ENCODE results near the gene TMEM37. TPM values are rescaled to one million over a fixed set of nuclear protein-coding genes. Genes with fewer than 3 reads are reported as not detected.

Gene TMEM37
- total RNA-seq, 1 donor from 2014 or later: 6.0 TPM

DNA sequence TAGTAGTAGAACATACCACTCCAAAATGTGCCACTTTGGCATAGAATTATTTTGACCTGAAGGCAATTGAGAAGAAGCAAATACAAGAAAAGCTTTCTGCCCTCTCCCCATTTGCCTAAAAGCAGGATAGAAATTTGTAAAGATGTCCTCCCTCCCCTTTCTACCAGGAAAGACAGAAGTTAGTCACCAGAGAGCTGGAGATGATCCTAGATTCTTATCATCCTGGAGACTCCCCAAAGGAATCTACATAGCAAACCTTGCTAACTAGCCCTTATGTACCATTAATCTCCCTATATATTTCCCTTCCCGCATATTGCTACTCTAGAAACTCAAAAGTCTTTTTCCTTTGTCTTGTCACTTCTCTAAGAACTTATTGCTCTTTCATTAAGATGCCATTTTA is 12.6 kb upstream of the TMEM37 start:
- no peak for ATAC-seq

DNA sequence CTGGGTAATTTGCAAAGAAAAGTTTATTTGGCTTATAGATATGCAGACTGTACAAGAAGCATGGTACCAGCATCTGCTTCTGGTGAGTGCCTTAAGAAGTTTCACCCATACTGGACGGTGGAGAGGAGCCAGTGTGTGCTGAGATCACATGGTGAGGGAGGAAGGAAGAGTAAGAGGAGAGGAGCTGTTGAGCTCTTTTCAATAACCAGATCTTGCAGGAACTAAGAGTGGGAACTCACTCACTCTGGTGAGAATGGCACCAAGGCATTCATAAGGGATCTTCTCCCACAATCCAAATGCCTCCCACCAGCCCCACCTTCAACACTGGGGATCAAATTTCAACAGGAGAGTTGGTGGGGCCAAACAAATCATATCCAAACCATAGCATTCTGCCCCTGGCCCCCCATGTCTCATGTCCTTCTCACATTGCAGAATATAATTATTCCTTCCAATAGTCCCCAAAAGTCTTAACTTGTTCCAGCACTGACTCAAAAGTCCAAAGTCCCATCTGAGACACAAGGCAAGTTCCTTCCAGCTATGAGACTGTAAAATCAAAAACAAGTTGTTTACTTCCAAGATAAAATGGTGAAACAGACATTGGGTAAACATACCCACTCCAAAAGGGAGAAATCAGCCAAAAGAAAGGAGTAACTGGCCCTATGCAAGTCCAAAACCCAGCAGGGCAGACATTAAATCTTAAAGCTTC is 11.7 kb upstream of the TMEM37 start:
- no peak for ATAC-seq

DNA sequence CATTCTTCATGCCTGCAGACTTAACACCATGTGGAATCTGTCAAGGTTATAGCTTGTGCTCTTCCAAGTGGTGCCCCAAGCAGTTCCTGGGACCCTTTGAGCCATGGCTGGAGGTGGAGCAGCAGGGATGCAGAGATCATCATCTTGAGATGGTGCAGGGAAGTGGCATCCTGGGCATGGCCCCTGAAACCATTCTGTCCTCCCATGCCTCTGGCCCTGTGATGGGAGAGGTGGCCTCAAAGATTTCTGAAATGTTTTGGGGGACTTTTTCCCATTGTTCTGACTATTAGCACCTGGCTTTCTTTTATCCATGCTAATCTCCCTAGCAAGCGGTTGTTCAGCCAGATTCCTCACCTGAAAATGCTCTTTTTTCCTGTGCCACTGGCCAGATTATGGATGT is 10.3 kb upstream of the TMEM37 start:
- ATAC-seq: no peak

DNA sequence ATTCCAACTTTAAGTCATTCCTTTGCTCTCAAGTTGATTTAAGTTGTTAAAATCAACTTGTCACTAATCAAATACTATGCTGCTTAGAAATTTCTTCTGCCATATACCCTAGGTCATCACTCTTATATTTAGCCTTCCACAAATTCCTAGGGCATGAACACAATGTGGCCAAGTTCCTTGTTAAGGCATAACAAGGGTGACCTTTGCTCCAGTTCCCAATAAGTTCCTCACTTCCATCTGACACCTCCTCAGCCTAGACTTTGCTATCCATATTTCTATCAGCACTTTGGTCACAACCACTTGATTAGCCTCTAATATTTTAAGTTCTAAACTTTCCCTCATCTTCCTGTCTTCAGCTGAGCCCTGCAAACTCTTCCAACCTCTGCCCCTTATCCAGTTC is 9.9 kb upstream of the TMEM37 start:
- ATAC-seq: no peak

DNA sequence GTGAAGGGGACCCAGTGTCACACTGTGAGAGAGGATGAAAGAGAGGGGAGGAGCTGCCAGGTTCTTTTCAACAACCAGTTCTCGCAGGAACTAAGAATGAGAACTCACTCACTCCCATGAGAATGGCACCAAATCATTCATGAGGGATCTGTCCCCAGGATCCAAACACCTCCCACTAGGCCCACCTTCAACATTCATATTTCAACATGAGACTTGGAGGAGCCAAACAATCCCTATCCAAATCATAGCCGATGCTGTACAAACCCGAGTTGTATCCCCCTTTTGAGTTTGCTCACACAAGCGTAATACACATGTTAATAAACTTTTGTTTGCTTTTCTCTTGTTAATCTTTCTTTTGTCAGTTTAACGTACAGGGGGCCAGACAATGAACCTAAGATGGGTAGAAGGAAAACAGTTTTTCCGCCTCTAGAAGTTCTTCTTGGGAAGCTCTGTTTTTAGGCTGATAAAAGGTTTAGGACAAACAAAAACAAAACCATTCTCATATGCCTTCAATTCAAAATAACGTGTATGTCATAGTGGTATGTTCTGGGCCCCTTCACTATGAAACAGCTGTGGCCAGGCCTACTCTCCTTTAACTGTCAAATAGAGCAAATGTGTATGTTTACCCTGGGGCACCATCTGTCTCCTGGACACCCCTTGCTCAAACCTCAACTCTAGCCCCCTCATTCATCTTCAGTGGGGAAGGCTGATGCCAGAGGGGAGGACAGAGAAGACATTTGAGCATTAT is 9.1 kb upstream of the TMEM37 start:
- no peak for ATAC-seq

DNA sequence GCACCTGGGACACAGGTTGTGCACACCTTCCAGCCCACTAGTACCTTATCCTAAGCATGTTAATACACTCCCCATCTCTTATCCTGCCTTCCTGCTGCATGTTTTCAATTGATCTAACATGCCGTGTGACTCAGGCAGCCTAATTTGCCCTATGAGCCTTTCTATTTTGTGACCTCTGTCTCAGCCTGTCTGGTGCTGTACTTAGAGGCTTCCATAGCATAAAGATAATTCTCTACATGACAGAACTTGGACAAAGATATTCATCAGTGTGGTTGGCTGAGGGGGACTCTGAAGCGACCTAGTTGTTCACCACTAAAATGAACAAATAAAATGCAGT is 8.6 kb upstream of the TMEM37 start:
- peak; percentile 64 for ATAC-seq

DNA sequence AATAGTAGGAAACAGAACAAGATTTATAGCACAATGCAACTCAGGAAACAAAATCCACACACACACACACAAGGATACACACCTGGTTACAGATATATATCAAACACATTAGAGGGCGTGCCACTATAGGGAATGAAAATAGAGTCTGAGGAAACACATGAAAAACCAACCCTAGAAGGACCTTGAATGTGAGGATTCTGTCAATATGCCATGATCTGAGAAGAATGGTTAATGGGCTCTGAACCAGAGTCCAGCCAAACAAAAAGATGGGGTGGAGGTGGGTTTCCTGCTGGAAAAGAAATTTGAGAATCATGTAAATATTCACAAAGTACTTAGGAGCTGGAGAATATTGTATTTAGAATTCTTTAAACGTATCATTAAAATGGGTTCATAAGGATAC is 7.8 kb upstream of the TMEM37 start:
- no peak for ATAC-seq

DNA sequence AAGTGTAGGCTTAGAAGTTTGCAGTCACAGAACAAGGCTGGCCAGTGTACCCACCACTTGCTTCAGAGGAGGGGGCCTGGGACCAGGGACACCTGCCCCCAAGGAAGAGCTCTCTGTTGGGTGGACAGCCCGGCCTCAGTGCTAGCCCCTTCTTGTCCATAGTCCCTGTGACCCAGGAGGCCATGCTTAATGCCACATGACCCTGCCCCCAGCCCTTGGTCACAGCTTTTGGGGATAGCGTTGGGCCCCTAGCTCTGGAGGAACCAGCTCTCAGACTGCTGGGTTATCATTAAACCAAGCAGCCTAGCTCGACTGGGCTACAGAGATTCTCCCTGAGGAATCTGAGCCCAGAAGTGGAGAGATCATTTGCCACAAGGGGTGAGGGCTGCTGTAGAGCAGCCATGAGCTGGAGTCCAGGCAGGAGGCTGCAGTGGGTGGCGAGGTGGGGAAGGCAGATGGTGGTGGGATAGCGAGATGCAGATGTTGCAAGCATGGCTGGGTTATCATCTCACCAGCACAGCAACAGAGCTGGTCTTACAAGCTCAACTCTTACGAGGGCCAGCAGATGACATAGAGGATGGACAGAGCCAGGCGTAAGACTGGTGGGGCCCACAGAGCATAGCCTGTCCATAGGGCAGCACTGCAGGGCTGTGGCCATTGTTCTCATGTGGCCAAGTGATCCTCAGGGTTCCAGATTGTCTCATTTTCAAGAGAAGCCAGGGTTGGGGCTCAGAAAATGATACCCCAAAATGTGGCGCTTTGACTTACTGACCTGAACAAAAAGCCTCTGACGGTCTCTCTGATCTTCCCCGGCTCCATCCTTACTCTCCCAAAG is 7.2 kb upstream of the TMEM37 start:
- ATAC-seq: no peak

DNA sequence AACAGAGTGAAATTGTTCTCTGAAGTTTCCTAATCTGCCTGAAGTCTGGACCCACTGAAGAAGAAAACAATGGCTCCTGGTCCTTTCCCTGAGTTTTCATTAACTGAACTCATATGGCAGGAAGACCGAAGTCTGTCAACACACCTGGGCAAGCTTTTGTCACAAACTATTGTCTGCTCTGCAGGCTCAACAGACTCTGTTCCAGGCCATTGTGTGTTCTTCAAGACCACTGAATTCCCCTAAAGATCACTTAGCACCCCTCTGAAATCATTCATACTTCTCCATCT is 6.6 kb upstream of the TMEM37 start:
- no peak for ATAC-seq

DNA sequence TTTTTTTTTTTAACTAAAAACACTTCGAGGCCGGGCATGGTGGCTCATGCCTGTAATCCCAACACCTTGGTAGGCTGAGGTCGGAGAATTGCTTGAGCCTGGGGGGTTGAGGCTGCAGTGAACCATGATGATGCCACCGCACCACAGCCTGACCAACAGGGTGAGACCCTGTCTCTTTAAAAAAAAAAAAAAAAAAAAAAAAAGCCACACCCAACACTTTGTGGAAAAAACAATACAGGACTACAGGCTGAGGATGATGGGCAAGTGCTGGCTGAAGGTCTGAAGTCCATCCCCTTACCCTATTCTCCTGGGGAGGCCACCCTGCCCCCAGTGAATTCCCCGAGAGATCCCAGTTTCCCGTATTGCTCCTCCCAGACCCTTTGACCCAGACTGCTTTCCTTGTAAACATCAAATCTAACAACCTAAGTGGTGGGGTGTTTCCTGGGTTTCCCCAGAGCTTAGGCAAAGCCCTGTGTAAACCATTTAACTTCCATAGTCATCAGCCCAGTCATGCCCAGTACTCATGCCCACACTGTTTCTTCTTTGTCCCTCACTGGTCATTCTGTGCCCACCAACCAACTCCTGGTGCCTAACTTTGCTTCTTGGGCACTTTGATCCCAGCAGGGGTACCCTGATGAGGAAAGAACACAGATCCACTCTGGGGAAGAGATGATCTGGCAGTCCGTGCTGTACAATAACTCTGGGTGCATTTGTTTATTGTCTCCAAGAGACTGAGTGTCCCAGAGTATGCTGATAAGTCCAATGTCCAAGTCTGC is 5.8 kb upstream of the TMEM37 start:
- no peak for ATAC-seq

DNA sequence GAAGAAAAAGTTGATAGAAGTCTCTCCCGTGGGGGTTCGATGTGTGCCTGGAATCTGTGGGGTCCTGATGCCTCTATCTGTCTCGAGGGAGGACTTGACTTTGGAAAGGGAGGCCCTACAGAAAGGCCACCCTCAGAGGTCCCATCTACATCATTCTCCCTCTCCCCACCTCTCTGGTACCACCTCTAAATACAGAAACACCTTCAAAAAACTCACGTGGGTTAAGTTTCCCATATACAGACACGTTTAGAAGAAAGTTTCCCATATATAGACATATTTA is 5.3 kb upstream of the TMEM37 start:
- no peak for ATAC-seq

DNA sequence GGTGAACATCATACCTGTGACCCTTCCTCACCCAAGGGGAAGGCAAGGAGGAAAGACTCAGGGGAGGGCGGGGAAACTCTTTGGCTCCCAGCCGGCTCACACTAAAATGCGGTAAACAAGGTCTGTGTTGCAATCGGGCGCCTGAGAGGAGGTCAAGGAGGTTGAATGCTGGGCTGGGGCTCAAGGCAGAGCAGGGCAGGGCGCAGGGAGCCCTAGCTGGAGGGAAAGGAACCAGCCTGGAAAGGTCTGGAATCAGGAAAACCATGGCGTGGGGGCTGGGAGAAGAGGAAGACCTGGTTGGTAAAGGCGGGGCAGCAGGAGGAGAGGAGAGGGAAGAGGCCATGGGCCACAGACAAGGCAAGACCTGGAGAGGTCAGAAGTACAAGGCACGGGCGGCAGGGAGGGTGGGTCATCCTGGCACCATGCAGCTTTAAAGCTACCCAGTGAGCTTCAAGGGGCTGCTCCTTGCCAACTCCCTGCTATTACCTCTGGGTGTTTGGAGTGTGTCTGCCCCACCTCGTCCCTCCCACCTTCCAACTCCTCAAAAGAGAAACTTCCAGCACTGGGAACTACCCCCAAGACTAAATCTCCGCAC is 4.8 kb upstream of the TMEM37 start:
- peak; percentile 35 for ATAC-seq

DNA sequence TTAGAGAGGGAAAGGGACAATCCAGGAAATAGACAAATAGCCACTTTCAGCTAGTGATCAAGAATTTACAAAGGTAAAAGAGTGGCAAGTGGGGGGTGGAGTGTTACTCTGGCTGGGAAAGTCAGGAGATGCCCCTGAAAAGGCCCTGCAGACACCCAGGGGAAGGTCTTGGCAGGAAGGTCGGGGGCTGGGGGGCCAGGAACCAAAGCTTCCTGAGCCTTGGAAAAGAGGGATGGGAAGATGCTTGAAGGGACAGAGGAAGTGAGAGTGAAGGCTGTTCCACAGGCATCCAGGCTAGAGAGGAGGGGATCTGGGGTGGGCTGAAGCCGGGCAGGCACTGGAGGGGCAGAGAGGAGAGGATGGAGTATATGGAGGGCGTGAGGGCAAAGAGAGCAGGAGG is 3.9 kb upstream of the TMEM37 start:
- ATAC-seq: no peak

DNA sequence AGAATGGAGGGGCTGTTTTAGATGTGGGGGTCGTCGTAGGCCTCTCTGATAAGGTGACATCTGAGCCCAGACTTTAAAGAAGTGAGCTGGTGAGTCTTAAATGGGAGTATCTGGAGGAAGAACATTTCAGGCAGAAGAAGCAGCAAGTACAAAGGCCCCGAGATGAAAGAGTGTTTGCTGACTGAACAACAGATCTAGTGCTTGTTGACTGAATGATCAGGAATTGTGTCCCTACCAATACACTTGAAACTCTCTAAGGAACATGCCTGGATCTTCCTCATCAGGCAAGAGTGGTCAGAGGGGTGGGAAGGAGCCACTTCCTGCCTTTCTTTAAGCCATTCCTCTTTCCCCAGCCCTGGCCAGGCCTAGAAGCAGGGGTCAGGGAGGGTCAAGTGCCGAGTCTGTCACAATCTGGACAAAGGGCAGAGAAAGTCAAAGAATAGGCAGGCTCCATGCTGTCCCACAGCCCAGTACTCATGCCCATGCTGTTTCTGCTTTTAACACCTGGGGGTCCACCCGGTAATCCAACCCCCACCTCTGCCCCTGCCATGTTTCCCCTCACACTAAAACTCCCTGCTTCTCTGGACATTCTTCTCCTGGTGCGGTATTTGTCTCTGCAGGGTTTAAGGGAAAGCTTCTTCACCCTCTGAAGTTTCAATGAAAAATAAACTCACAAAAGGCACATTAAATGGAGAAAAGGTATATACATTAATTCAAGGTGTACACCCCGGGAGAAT is 3.0 kb upstream of the TMEM37 start:
- no peak for ATAC-seq

DNA sequence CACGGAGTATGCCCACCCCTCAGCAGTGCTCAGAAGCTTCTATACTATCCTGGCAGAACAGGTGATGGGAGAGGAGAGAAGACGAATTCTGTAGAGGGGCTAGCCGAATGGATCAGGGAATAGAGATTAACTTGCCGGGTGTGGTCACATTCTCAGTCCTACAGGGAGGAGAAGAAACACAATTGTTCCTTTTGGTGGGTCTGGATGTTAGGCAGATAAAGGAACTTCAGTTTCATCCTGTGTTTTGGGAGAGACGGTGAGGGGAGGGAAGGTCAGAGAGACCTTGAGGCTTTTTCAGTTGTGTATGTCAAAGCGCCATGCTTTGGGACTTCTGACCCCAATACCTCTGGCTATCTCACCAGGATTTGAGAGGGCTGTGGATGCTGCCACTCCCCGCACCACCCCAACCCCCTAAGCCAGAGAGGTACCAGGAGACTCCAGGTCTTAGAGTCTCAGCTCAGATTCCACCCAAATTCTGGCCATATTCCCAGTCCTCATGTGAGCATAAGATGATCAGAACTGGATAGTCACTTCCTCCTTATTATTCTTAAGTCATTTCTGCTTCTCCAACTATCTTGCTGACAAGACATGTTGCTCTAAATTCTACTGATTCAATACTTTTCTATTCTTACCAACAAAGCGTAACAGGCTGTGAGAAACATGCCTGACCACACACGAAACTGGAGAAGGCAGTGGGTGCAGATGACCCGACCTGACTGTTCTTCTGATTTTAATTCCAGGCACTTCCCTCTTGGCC is 2.3 kb upstream of the TMEM37 start:
- ATAC-seq: peak; percentile 20

DNA sequence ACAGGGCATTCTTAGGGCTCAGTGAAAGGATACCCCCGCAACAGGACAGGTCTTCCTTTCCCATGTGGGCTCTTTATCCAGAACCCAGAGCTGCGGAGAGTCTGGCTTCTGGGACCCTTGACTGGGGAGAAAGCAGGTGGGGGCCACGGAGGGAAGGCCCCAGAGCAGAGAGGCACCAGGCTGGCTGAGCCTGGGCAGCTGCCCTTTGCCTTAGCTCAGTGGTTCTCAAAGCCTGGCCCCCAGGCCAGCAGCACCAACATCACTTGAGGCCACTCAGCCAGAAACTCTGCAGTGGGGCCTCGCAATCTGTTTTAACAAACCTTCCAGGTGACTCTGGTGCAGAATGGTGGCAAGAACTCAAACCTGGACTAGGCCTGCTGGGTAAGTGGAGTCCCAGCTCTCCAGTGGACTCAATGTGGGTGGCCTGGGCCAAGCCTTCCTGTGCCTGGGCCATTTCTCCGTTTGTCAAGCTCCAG is 1.6 kb upstream of the TMEM37 start:
- no peak for ATAC-seq

DNA sequence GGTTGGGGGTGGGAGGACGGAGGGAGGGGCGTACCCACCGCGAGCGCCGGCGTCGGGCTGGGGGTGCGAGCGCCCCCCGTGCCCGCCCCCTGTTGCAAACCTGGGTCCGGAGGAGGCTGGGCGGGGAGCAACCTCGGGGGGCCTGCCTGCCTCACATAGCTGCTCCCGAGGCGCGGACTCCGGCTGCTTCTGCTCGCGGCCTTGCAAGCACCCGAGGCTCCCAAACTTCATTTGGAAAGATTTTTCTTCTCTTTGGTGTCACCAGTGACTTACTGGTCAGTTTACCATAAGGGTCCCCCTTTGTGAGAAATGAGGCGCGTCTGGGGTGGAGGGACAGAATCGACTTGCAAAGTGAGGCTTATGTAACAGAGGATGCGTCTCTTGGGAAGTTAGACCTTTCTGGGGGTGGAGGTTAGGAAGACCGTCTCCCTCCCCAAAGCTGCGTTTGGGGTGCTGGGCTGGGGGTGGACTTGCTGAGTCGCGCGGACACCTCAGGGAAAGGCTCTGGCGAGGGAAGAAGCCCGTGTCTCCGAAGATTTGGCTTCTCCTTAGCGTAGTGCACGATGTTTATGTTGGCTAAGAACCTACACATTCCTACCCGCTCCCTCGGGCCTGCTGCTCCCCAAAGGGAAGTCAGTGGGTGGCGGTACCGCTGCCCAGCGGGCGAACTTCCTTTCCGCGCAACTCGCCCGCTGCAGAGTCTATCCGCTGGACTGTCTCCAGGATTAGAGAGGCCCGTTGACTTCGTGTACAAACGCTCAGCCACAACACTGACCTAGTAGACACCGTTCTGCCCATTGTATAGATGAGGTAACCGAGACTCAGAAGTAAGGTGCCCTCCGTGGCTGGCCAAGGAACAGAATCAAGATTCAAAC is 559 bp downstream of the TMEM37 start:
- ATAC-seq: peak; percentile 19

DNA sequence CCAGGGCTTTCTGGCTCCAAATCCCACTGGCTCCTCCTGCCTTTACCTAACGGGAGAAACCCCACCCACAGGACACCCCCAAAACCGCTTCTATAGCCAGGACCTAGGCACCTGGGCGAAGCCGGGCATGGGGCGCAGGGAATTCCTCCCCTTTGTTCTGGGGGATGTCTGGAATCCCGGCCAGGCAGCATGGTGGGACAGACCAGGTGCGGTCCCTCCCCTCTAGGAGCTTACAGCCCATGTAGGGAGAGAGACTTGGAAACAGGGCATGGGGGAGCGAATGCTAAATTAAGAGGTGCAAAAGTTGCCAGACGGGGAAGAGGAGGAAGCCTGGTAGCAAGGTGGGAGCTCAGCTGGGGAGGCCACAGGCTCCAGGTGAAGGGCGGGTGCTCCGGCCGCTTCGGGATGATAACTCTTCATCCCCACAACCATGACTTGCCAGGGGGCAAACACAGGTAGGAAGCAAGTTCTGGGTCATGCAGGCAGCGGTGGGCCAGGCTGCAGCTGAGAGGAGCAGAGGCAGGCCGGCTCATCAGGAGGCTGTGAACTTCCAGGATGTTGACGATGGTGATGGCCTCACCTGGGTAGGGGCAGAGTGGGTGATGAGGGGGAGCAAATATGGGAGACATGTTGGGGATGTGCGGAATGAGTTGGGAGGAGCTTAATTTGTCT is 1.3 kb downstream of the TMEM37 start:
- no peak for ATAC-seq

DNA sequence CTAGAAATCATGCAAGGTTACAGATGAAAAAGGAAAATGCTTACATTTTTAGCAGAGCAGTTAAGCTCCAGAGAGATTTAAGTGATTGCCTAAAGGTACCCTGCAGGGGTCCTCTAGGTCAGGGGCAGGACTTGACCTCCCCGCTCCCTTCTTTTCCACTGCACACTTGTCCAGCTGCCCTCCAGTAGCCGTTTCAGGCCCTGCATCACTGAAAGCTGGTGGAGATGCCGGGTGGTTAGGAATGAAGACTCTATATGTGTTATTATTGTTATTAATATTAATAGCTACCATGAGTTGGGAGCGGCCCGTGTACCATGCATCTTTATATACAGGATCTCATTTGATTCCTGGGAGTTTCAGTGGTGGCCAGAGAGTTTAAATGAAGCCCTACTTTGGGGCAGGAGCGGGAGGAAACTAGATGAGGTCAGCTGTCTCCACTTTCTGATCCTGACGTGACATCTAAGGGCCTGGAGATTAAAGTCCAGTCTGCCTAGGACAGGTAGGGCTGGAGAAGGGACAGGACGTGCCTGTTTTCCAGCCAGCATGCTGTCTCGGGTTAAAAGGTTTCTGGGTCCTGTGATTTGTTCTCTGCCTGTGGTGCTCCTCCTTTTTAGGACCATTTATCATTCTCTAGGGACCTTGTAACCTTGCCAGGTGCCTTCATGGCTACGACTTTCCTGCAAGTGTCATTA is 2.1 kb downstream of the TMEM37 start:
- peak; percentile 6 for ATAC-seq
